ENCODE measurements around the gene MRPL4. TPM values are rescaled to one million over a fixed set of nuclear protein-coding genes. Genes with fewer than 3 reads are reported as not detected.
"Not testable (repeated sequence)": the region's sequence is repeated elsewhere in the genome, so short reads cannot be mapped to it uniquely, and the experiment has no call there.

Gene MRPL4
- total and polyA plus RNA-seq, 7 donors = 54.9 to 191 (median 78.1) TPM

DNA sequence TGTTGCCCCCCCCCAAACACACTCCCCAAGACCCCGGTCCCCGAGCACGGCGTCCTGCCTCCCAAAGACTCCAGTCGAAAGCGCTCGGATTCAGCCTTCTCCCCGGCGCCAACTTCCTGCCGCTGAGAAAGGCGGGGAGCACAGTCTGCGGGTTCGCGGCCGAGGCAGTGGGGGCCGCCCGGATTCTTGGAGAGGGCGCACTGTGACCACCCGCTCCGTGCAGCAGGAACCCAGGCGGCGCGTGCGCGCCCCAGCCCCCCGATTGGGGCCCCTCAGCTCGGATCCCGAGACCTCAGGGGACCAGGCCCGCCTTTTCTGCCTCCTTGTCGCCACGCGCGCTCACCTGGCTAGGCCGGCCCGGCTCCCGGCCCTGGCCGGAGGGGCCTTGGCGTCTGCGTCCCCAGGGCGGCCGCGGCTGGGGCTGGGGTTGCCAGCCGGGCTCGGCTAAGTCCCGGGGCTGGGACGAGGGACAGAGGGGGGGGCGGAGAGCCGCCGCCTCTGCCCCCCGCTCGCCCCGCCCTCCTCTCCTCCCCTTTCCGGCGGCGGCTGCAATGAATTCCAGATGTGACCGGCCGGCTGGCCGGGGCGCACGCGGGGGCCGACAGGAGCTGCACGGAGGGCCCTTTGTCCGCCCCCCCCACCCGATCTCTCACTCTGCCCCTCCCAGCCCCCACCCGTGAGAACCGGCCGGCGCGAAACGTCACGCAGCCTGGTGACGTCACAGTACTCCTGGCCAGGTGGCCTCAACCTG, 21.0 kb upstream of the MRPL4 start, which contains the start of gene S1PR2:
Gene S1PR2 (minus strand): TSS at position 471 of the 751 bp plus-strand sequence. CDS start 6,426 bp downstream, outside the sequence.
- DNase-seq = peak; percentile 87 to 88
- no peaks in the 10 kb centered on the region for H3K36me3 ChIP-seq (ENCODE audit: insufficient read depth in 1 of 2, low read depth in 1 of 2)
- no peaks in the 10 kb centered on the region for H3K9me3 ChIP-seq
- ATAC-seq = peak; percentile 52 to 71 (median 58)
- TF ChIP-seq, protein P1, sequence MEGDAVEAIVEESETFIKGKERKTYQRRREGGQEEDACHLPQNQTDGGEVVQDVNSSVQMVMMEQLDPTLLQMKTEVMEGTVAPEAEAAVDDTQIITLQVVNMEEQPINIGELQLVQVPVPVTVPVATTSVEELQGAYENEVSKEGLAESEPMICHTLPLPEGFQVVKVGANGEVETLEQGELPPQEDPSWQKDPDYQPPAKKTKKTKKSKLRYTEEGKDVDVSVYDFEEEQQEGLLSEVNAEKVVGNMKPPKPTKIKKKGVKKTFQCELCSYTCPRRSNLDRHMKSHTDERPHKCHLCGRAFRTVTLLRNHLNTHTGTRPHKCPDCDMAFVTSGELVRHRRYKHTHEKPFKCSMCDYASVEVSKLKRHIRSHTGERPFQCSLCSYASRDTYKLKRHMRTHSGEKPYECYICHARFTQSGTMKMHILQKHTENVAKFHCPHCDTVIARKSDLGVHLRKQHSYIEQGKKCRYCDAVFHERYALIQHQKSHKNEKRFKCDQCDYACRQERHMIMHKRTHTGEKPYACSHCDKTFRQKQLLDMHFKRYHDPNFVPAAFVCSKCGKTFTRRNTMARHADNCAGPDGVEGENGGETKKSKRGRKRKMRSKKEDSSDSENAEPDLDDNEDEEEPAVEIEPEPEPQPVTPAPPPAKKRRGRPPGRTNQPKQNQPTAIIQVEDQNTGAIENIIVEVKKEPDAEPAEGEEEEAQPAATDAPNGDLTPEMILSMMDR (IDR thresholded peaks at IDR 0.05) = no peak
- 1% methylated on average over 39 to 73 of the region's 73 CpGs for WGBS, 3 donors
- H3K27me3 ChIP-seq (ENCODE audit: insufficient read depth in 3 of 3, low read length in 2 of 3) = peaks cover 0 to 48% (median 0%) of the 10 kb centered on the region in 3 donors
- H3K4me1 ChIP-seq = peaks cover 8% of the 10 kb centered on the region
- intact Hi-C loops (cut with DNase I) = no loop called here
- peak within 1 kb of the TSS; percentile 79 for H3K4me3 ChIP-seq
- H3K27ac ChIP-seq = peak within 1 kb of the TSS; percentile 75

DNA sequence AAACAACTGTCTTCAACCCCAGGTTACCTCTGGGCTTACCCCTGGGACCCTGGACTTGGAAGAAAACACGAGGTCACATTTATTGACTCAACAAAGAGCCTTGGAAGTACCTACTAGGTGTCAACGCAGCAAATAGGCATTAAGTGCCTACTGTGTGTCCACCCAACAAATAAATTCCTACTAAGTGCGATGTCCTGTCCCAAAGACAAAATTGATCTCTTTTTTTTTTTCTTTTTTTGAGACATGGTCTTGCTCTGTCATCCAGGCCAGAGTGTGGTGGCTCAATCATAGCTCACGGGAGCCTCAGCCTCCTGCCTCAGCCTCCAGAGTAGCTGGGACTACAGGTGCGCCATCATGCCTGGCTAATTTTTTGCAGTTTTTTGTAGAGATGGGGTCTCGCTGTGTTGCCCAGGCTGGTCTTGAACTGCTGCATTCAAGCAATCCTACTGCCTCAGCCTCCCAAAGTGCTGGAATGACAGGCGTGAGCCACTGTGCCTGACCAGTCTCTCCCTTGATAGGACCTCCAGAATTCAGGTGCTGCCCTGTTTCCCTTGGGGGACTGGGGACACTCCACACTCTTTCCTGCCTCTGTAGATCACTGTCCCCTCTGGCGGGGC, 20.3 kb upstream of the MRPL4 start:
- no peak for ATAC-seq
- 73 to 78% (median 75%) methylated on average over 8 of the region's 8 CpGs for WGBS, 3 donors
- TF ChIP-seq, protein P1 (IDR thresholded peaks at IDR 0.05) = no peak
- Histone ChIP-seq H3K4me3 (peak overlapping the region; percentile 79), H3K27me3 (ENCODE audit: insufficient read depth in 3 of 3, low read length in 2 of 3) (peaks cover 0 to 45% (median 0%) of the 10 kb centered on the region in 3 donors), H3K36me3 (ENCODE audit: insufficient read depth in 1 of 2, low read depth in 1 of 2) (no peaks in the 10 kb centered on the region), H3K4me1 (peaks cover 8% of the 10 kb centered on the region), H3K9me3 (no peaks in the 10 kb centered on the region), H3K27ac (no peak overlapping the region)
- DNase-seq = no peak
- intact Hi-C loops (cut with DNase I) = no loop called here

DNA sequence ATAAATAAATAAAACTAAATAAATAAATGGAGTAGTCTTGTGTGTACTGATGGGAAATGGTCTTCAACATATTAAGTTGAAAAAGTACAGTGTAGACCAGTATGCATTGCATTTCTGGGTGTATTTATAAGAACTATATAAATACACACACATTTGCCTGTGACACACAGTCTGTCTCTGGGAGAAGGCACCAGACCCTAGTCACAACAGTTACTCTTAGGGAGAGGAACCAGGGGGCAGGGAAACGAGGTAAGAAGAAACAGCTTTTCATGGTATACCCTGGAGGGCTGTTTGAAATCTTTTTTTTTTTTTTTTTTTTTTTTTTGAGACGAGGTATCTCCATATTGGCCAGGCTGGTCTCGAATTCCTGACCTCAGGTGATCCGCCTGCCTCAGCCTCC, 18.1 kb upstream of the MRPL4 start:
- intact Hi-C loops (cut with DNase I) = no loop called here
- DNase-seq (no peak), ATAC-seq (no peak)
- Histone ChIP-seq H3K4me3 (no peak overlapping the region), H3K27me3 (ENCODE audit: insufficient read depth in 3 of 3, low read length in 2 of 3) (peaks cover 0 to 31% (median 0%) of the 10 kb centered on the region in 3 donors), H3K9me3 (no peaks in the 10 kb centered on the region), H3K27ac (no peak overlapping the region), H3K36me3 (ENCODE audit: insufficient read depth in 1 of 2, low read depth in 1 of 2) (no peaks in the 10 kb centered on the region), H3K4me1 (peaks cover 8% of the 10 kb centered on the region)
- TF ChIP-seq, protein P1 (IDR thresholded peaks at IDR 0.05) = no peak
- WGBS, 3 donors = 68 to 78% (median 70%) methylated on average over 4 of the region's 4 CpGs

DNA sequence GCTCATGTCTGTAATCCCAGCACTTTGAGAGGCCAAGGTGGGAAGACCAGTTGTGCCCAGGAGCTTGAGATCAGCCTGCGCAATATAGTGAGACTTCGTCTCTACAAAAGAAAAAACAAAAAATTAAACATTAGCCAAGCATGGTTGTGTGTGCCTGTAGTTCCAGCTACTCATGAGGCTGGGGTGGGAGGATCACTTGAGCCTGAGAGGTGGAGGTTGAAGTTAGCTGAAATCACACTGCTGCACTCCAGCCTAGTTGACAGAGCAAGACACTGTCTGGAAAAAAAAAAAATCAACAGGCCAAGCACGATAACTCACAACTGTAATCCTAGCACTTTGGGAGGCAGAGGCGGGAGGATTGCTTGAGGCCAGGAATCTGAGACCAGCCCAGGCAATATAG, 17.0 kb upstream of the MRPL4 start:
- intact Hi-C loops (cut with DNase I) = no loop called here
- WGBS, 3 donors = 70 to 88% (median 76%) methylated on average over 4 of the region's 4 CpGs
- TF ChIP-seq, protein P1 (IDR thresholded peaks at IDR 0.05) = no peak

DNA sequence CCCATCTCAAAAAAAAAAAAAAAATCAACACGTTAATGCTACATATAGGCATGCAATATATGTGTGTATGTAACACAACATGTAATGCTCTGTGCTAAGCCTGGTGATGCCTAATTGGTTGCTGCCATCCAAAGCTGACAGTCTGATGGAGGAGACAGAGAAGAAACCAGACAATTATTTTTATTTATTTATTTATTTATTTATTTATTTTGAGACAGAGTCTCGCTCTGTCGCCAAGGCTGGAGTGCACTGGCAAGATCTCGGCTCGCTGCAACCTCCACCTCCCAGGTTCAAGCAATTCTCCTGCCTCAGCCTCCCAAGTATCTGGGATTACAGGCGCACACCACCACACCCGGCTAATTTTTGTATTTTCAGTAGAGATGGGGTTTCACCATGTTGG, 16.6 kb upstream of the MRPL4 start:
- H3K27me3 ChIP-seq (ENCODE audit: insufficient read depth in 3 of 3, low read length in 2 of 3) = peaks cover 0 to 16% (median 0%) of the 10 kb centered on the region in 3 donors
- DNase-seq; H3K4me3 ChIP-seq; H3K4me1 ChIP-seq; H3K9me3 ChIP-seq; intact Hi-C loops (cut with DNase I); H3K36me3 ChIP-seq (ENCODE audit: insufficient read depth in 1 of 2, low read depth in 1 of 2); ATAC-seq: not testable (repeated sequence)
- 90 to 93% (median 93%) methylated on average over 7 of the region's 7 CpGs for WGBS, 3 donors
- peak overlapping the region; percentile 68 for H3K27ac ChIP-seq

More for the DNA sequence above, 17.0 kb upstream of the MRPL4 start:
- peaks cover 6% of the 10 kb centered on the region for H3K4me1 ChIP-seq
- peaks cover 0 to 20% (median 0%) of the 10 kb centered on the region in 3 donors for H3K27me3 ChIP-seq (ENCODE audit: insufficient read depth in 3 of 3, low read length in 2 of 3)
- DNase-seq (no peak), ATAC-seq (no peak)
- H3K4me3 ChIP-seq = no peak overlapping the region
- H3K9me3 ChIP-seq = no peaks in the 10 kb centered on the region
- no peak overlapping the region for H3K27ac ChIP-seq
- H3K36me3 ChIP-seq (ENCODE audit: insufficient read depth in 1 of 2, low read depth in 1 of 2) = no peaks in the 10 kb centered on the region

All from psoas muscle (tissue), 8 donors.